ENCODE data around the gene PI16.

Gene PI16

GRCh38 chr6:37010402-37010892 lies 55.9 kb downstream of the PI16 start:
- DNase-seq (ENCODE audit: extremely low read depth, insufficient read length): no peak
- no peak overlapping the region for H3K4me3 ChIP-seq (replicated peaks; ENCODE audit: low read depth, low read length)
- TF ChIP-seq CTCF (IDR thresholded peaks at IDR 0.05; ENCODE audit: insufficient read depth, low read length, poor library complexity, severe bottlenecking): no peak
- H3K27me3 ChIP-seq (replicated peaks; ENCODE audit: control insufficient read depth, insufficient read depth, low read length): no peaks in the 10 kb centered on the region
- H3K36me3 ChIP-seq (ENCODE audit: control insufficient read depth, insufficient read depth, low read length): peaks cover 48% of the 10 kb centered on the region

GRCh38 chr6:37011656-37012378 lies 57.3 kb downstream of the PI16 start:
- no peaks in the 10 kb centered on the region for H3K27me3 ChIP-seq (replicated peaks; ENCODE audit: control insufficient read depth, insufficient read depth, low read length)
- no peak for TF ChIP-seq CTCF (IDR thresholded peaks at IDR 0.05; ENCODE audit: insufficient read depth, low read length, poor library complexity, severe bottlenecking)
- DNase-seq (ENCODE audit: extremely low read depth, insufficient read length): no peak
- no peak overlapping the region for H3K4me3 ChIP-seq (replicated peaks; ENCODE audit: low read depth, low read length)
- peaks cover 55% of the 10 kb centered on the region for H3K36me3 ChIP-seq (ENCODE audit: control insufficient read depth, insufficient read depth, low read length)

GRCh38 chr6:37013516-37014491 lies 59.3 kb downstream of the PI16 start:
- TF ChIP-seq CTCF (IDR thresholded peaks at IDR 0.05; ENCODE audit: insufficient read depth, low read length, poor library complexity, severe bottlenecking): no peak
- DNase-seq (ENCODE audit: extremely low read depth, insufficient read length): no peak
- H3K4me3 ChIP-seq (replicated peaks; ENCODE audit: low read depth, low read length): no peak overlapping the region
- H3K27me3 ChIP-seq (replicated peaks; ENCODE audit: control insufficient read depth, insufficient read depth, low read length): no peaks in the 10 kb centered on the region
- H3K36me3 ChIP-seq (ENCODE audit: control insufficient read depth, insufficient read depth, low read length): peaks cover 58% of the 10 kb centered on the region

Data from GM06990 (cell line).